IPS DF 6.9 (cell line): Measurements from ENCODE around the gene ATP6V1C2.
A peak's percentile ranks its signal among the peaks of the same experiment; 100 is the strongest.

Experiments used
- DNase-seq: peaks from one replicate; pipeline ENCODE4 v3.0.0-alpha.2; 2013; ENCODE audit warnings: low read depth, low spot score
- H3K27ac ChIP-seq: one replicate; pipeline ENCODE4 v1.5.1; 2013; ENCODE audit warnings: low read length, control low read depth
- H3K27me3 ChIP-seq: 2 replicates; pipeline ENCODE4 v1.6.1; 2013; ENCODE audit warnings: mild to moderate bottlenecking, low read length; ENCODE audit not compliant: control insufficient read depth, insufficient read depth
- H3K36me3 ChIP-seq: 2 replicates; pipeline ENCODE4 v1.6.1; 2013; ENCODE audit warnings: low read length; ENCODE audit not compliant: control insufficient read depth, insufficient read depth
- H3K4me1 ChIP-seq: 2 replicates; pipeline ENCODE4 v1.6.1; 2013; ENCODE audit warnings: low read length; ENCODE audit not compliant: control insufficient read depth, insufficient read depth
- H3K4me3 ChIP-seq: 2 replicates; pipeline ENCODE4 v1.5.1; 2013; ENCODE audit warnings: mild to moderate bottlenecking, low read length
- H3K9me3 ChIP-seq: 2 replicates; pipeline ENCODE4 v1.6.1; 2013; ENCODE audit warnings: low read length, inconsistent platforms; ENCODE audit not compliant: control insufficient read depth, insufficient read depth
- WGBS: extraction: QIAGEN DNeasy Blood & Tissue Kit; methylation state at CpG from one replicate; pipeline ENCODE4 v1.1.7; 2013; ENCODE audit warnings: mixed read lengths, missing lambda C conversion rate; ENCODE audit not compliant: insufficient read length, insufficient coverage; 5-methylcytosine and 5-hydroxymethylcytosine counted together

ATP6V1C2 gene

GRCh38 chr2:10824191-10824590, 102.8 kb downstream of the ATP6V1C2 start:
- Histone ChIP-seq H3K4me1 (no peaks in the 10 kb centered on the region), H3K4me3 (no peak overlapping the region), H3K36me3 (no peaks in the 10 kb centered on the region), H3K27me3 (no peaks in the 10 kb centered on the region; the same call in 1 of the 2 replicates), H3K27ac (no peak overlapping the region), H3K9me3 (no peaks in the 10 kb centered on the region)
- no CpG with 5 or more reads among the region's 4 CpGs for WGBS
- no peak for DNase-seq

GRCh38 chr2:10826026-10826425, 104.6 kb downstream of the ATP6V1C2 start:
- no peaks in the 10 kb centered on the region for H3K36me3 ChIP-seq
- no peaks in the 10 kb centered on the region; the same call in 1 of the 2 replicates for H3K27me3 ChIP-seq
- H3K4me3 ChIP-seq, result no peak overlapping the region
- no peak overlapping the region for H3K27ac ChIP-seq
- no peaks in the 10 kb centered on the region for H3K9me3 ChIP-seq
- DNase-seq, result no peak
- H3K4me1 ChIP-seq, result no peaks in the 10 kb centered on the region
- no CpG with 5 or more reads among the region's 8 CpGs for WGBS

- H3K4me1 ChIP-seq, result no peaks in the 10 kb centered on the region
- no peak overlapping the region for H3K27ac ChIP-seq
- no peaks in the 10 kb centered on the region; the same call in 1 of the 2 replicates for H3K27me3 ChIP-seq
- H3K9me3 ChIP-seq, result no peaks in the 10 kb centered on the region
- DNase-seq, result no peak
- no peaks in the 10 kb centered on the region for H3K36me3 ChIP-seq
- no peak overlapping the region for H3K4me3 ChIP-seq
- no CpG with 5 or more reads among the region's 8 CpGs for WGBS
Observed at GRCh38 chr2:10826625-10827024, 105.2 kb downstream of the ATP6V1C2 start.

- Histone ChIP-seq H3K4me3 (no peak overlapping the region), H3K36me3 (no peaks in the 10 kb centered on the region), H3K4me1 (peaks cover 1% of the 10 kb centered on the region; the same call in 1 of the 2 replicates), H3K9me3 (no peaks in the 10 kb centered on the region), H3K27ac (no peak overlapping the region), H3K27me3 (no peaks in the 10 kb centered on the region; the same call in 1 of the 2 replicates)
- DNase-seq, result no peak
- WGBS, result no CpG with 5 or more reads among the region's 11 CpGs
Observed at GRCh38 chr2:10828346-10828745, 106.9 kb downstream of the ATP6V1C2 start.

- Histone ChIP-seq H3K36me3 (no peaks in the 10 kb centered on the region), H3K27me3 (no peaks in the 10 kb centered on the region), H3K4me3 (no peak overlapping the region), H3K9me3 (no peaks in the 10 kb centered on the region), H3K4me1 (peaks cover 2% of the 10 kb centered on the region; the same call in 1 of the 2 replicates), H3K27ac (no peak overlapping the region)
- no CpG with 5 or more reads among the region's 3 CpGs for WGBS
- no peak for DNase-seq
Observed at GRCh38 chr2:10829299-10829698, 107.9 kb downstream of the ATP6V1C2 start.

GRCh38 chr2:10830203-10830602, 108.8 kb downstream of the ATP6V1C2 start:
- H3K27me3 ChIP-seq, result no peaks in the 10 kb centered on the region
- no peak for DNase-seq
- no peaks in the 10 kb centered on the region for H3K36me3 ChIP-seq
- H3K27ac ChIP-seq, result no peak overlapping the region
- peaks cover 2% of the 10 kb centered on the region; the same call in 1 of the 2 replicates for H3K4me1 ChIP-seq
- H3K4me3 ChIP-seq, result no peak overlapping the region
- WGBS, result no CpG with 5 or more reads among the region's 8 CpGs
- H3K9me3 ChIP-seq, result no peaks in the 10 kb centered on the region

GRCh38 chr2:10830641-10831399, 109.4 kb downstream of the ATP6V1C2 start:
- no peak overlapping the region for H3K4me3 ChIP-seq
- DNase-seq, result no peak
- no CpG with 5 or more reads among the region's 30 CpGs for WGBS
- H3K27me3 ChIP-seq, result no peaks in the 10 kb centered on the region
- H3K27ac ChIP-seq, result no peak overlapping the region
- no peaks in the 10 kb centered on the region for H3K9me3 ChIP-seq
- no peaks in the 10 kb centered on the region for H3K36me3 ChIP-seq
- H3K4me1 ChIP-seq, result peaks cover 2% of the 10 kb centered on the region; the same call in 1 of the 2 replicates

GRCh38 chr2:10831400-10831985, 110.1 kb downstream of the ATP6V1C2 start:
- no CpG with 5 or more reads among the region's 16 CpGs for WGBS
- Histone ChIP-seq H3K27me3 (no peaks in the 10 kb centered on the region), H3K36me3 (no peaks in the 10 kb centered on the region), H3K4me3 (no peak overlapping the region), H3K4me1 (peaks cover 2% of the 10 kb centered on the region; the same call in 1 of the 2 replicates), H3K9me3 (no peaks in the 10 kb centered on the region), H3K27ac (no peak overlapping the region)
- no peak for DNase-seq

- H3K36me3 ChIP-seq, result no peaks in the 10 kb centered on the region
- WGBS, result no CpG with 5 or more reads among the region's 30 CpGs
- H3K4me1 ChIP-seq, result peaks cover 2% of the 10 kb centered on the region; the same call in 1 of the 2 replicates
- no peaks in the 10 kb centered on the region for H3K27me3 ChIP-seq
- no peaks in the 10 kb centered on the region for H3K9me3 ChIP-seq
- H3K27ac ChIP-seq, result no peak overlapping the region
- DNase-seq, result peak; percentile 82
- peak overlapping the region; percentile 9; the same call in 1 of the 2 replicates for H3K4me3 ChIP-seq
Observed at GRCh38 chr2:10832203-10832936, 110.9 kb downstream of the ATP6V1C2 start.

- H3K9me3 ChIP-seq, result no peaks in the 10 kb centered on the region
- no peaks in the 10 kb centered on the region for H3K36me3 ChIP-seq
- no CpG with 5 or more reads among the region's 10 CpGs for WGBS
- H3K27ac ChIP-seq, result no peak overlapping the region
- no peaks in the 10 kb centered on the region for H3K27me3 ChIP-seq
- H3K4me3 ChIP-seq, result no peak overlapping the region
- DNase-seq, result no peak
- peaks cover 2% of the 10 kb centered on the region; the same call in 1 of the 2 replicates for H3K4me1 ChIP-seq
Observed at GRCh38 chr2:10833021-10833420, 111.6 kb downstream of the ATP6V1C2 start.
